Right lung (tissue), 5 donors: ENCODE data around the gene NOC2L. TPM values are rescaled to one million over a fixed set of nuclear protein-coding genes. Genes with fewer than 3 reads are reported as not detected.
A peak's percentile ranks its signal among the peaks of the same experiment; 100 is the strongest.
"Not testable (repeated sequence)": the region's sequence is repeated elsewhere in the genome, so short reads cannot be mapped to it uniquely, and the experiment has no call there.

Source experiments
- DNase-seq, 2 donors: peaks; one replicate each; pipeline ENCODE4 v3.0.0-alpha.2; 2013
- polyA plus RNA-seq, 5 donors: library from polyadenylated mRNA; unstranded; fragments of 120-200 nt; gene quantifications; one replicate each; pipeline versions ENCODE4 v1.2.1 to v1.2.3, GENCODE V29; 2013; ENCODE audit warnings: inconsistent platforms in 1 of 5, low replicate concordance in 1 of 5; ENCODE audit not compliant: insufficient read length in 5 of 5, insufficient read depth in 1 of 5

NOC2L gene
- polyA plus RNA-seq, 5 donors: 42.3 to 62.0 (median 55.2) TPM

DNA sequence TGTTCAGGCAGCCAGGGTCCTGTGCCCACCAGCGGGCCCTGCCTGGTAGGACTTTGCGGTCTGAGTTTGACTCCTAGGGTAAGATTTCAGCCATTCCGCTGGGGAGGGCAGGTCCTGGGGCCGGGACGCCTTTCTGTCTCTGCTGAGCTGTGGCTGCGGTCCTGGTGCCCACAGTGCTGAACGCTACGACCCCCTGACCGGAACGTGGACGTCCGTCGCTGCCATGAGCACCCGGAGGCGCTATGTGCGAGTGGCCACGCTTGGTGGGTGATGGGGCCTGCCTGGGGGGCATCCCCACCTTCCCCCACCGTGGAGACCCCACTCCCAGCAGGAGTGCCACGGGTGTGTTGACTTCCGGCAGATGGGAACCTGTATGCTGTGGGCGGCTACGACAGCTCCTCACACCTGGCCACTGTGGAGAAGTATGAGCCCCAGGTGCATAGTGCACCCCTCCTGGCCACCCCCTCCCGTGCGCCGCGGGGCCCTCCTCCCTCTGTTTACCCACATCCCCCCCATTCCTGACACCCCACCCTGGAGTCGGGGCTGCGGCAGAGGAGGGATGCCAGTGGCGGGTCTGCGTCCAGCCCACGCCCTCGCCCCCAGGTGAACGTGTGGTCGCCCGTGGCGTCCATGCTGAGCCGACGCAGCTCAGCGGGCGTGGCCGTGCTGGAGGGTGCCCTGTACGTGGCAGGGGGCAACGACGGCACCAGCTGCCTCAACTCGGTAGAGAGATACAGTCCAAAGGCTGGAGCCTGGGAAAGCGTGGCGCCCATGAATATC, 4.9 kb upstream of the NOC2L start:
- no peak for DNase-seq

DNA sequence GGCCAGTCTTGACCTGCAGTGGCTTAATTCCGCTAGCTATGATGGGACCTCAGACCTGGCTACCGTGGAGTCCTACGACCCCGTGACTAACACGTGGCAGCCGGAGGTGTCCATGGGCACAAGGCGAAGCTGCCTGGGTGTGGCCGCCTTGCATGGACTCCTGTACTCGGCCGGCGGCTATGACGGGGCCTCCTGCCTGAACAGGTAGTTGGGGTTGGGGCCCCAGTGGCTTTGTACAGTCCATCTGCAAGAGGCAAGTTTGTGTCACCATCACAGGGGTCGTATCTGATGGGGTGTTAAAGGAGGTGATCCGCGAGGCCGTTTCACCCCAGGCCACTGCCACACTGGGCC, 4.2 kb upstream of the NOC2L start:
- no peak for DNase-seq

DNA sequence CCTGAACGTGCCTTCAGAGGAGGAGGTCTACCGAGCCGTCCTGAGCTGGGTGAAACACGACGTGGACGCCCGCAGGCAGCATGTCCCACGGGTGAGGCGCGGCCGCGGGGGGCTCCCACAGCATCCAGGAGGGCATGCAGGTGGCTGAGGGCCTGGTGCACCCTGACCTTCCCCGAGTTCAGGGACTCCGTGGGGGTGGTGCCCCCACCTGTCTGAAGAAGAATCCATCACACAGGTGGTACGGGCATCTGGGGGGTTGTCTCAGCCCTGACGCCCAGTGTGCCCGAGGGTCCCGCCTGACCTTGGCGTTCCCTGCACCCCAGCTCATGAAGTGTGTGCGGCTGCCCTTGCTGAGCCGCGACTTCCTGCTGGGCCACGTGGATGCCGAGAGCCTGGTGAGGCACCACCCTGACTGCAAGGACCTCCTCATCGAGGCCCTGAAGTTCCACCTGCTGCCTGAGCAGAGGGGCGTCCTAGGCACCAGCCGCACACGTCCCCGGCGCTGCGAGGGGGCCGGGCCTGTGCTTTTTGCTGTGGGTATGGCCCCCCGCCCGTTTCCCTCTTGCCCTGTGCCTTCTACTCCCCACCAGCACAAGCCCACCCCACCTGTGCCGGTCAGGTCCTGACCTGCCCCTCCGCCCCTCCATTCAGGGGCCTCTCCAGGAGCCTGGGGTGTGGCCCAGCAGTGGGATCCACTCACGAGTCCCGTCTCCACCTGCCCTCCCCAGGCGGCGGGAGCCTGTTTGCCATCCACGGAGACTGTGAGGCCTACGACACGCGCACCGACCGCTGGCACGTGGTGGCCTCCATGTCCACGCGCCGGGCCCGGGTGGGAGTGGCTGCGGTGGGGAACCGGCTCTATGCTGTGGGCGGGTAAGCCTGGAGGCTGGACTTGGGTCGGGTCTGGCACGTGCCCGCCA, 3.6 kb upstream of the NOC2L start:
- DNase-seq: no peak

DNA sequence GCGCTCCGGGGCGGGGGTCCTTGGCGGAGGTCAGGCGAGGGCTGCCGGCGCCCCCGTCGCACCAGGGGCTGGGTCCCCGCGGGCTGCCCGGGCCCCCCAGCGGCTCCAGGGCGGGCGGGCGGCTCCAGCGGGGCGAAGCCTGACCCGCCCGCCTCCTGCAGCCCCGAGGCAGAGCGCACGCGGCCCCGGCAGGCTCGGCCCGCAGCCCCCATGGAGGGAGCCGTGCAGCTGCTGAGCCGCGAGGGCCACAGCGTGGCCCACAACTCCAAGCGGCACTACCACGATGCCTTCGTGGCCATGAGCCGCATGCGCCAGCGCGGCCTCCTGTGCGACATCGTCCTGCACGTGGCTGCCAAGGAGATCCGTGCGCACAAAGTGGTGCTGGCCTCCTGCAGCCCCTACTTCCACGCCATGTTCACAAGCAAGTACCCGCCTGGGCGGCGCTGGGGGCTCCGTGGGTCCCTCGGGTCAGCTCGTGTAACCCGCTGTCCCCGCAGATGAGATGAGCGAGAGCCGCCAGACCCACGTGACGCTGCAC, 2.1 kb upstream of the NOC2L start:
- no peak for DNase-seq

DNA sequence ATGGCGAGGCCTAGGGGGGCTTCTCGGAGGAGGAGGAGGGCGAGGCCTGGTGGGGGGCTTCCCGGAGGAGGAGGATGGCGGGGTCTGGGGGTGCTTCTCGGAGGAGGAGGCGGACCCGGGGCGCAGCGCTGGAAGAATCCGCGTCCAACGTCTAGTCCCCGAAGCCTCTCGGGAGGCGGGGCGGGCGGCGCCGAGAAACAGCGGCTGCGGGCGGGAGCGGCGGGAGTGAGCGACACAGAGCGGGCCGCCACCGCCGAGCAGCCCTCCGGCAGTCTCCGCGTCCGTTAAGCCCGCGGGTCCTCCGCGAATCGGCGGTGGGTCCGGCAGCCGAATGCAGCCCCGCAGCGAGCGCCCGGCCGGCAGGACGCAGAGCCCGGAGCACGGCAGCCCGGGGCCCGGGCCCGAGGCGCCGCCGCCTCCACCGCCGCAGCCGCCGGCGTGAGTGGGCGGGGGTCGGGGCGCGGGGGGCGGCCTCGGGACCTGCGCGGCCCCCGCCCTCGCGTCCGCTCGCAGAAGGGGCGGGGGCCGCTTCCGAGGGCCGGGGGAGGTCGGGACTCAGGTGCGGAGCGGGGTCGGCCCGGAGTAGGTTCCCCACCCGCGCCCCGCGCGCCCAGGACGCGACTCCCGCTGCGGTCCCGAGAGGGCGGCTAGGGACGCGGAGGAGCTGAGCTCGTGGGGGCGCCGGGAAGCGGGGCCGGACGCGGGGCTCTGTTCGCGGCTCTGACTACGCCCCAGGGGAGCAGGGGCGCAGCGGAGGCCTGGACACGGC, 1.5 kb upstream of the NOC2L start, which contains the start of gene KLHL17:
Gene KLHL17 (plus strand): TSS at position 222 of the 769 bp plus-strand sequence. CDS start 110 bp downstream, at position 332.
- peak in 1 of 2 donors; percentile 30 for DNase-seq

DNA sequence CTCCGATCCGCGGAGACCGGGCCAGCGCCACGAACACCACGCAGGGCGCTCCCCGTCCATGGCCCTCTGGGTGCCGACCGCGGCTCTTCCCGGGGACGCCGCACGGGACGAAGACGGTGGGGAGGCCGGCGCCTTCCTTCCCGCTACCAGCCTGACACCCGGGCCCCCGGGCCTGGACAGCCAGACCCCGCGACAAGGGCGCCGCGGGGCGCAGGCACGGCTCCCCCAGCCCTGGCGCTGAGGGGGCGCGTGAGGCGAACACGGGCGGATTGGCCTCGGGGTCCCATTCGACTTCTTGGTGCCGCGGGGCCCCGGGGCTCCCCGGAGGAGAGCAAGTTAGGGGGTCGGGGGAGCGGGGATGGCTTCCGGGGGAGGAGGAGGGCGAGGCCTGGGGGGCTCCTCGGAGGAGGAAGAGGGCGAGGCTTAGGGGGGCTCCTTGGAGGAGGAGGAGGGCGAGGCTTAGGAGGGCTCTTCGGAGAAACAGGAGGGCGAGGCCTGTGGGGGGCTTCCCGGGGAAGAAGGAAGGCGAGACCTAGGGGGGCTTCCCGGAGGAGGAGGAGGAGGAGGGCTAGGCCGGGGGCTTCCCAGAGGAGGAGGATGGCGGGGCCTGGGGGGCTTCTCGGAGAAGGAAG, 791 bp upstream of the NOC2L start:
- no peak for DNase-seq

DNA sequence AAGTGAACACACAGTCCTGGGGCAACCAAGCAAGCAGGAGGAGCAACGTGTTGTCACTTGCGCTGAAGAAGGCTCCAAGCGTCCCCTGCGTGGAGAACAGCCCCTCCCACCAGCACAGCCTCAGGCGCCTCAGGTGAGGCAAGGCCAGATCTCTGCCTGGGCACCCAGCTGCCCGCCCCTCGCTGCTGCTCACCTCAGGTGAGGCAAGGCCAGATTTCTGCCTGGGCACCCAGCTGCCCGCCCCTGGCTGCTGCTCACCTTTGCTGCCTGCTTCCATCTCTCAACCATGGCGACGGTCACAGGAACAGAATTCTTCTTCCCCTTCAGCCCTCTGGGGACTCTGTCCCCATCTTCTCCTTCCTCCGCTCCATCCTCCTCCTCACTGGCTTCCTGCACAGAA, 2.4 kb downstream of the NOC2L start:
- no peak for DNase-seq

DNA sequence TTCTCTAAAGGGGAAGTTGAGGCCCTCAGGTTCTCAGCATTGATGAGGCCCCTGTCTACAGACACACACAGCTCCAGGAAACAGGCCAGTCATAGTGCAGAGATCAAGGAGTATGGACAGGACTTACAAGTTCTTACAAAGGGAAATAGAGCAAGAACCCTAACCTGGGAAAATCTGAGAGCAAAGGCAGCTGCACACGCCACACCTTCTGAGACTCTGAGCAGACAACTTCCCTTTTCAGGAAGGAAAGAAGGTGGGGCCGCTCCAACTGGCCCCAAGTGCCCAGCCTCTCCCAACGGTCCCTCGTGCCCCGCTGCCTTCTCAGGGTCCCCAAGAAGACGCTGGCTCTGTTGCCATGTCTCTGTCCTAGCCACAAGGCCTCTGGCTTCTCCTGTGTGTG, 3.6 kb downstream of the NOC2L start:
- DNase-seq: no peak

DNA sequence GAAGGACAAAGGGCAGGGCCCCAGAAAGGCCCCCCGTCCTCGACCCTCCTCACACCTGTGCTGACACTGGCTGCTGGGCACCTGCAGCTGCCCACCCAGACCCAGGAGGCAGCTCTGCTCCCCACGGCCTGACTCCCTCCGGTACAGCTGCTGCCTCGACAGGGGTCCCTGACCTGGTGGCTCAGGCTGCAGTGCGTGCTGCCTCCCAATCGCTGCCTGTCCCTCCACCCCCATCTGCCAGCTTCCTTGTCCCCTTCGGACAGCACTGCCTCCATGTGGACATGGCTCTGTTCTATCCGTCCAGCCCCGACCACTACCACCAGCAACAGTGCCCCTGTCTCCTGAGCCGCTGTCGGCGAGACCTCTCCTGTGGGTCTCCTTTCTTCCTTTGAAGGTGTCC, 4.1 kb downstream of the NOC2L start:
- DNase-seq: no peak

DNA sequence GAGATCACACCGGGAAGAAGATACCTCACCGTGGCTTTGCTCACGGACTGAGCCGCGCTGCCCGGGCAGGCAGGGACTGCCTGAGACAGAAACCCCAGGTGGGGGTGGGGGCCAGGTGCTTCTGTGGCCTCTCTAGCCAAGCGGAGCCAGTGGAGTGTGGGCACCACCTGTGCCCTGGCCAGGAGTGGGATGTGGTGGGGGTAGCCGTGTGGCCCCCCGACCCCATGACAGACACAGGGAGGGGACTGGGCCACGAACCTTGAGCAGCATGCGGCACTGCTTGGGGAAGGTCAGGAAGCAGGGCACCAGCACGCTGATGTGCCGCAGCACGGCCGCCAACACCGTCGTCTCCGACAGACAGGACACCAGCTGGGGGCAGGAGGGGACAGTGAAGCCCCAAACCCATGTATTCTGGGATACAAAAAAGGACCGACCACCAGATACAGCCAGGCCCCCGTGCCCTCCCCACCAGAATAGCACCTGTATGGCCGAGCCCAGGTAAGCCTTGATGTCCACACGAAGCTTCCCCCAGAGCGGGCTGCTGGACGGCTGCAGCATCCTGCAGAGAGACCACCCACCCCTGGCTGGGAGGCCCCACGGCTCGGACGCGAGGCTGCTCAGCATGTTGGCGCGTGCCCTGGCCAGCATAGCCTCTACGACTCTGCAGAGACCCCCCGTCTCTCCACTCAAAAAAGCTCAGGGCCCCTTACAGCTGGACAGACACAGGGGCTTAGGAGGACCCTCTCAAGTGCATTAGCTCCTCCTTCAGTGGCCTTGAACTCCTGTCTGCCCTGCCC, 5.3 kb downstream of the NOC2L start:
- DNase-seq: no peak

DNA sequence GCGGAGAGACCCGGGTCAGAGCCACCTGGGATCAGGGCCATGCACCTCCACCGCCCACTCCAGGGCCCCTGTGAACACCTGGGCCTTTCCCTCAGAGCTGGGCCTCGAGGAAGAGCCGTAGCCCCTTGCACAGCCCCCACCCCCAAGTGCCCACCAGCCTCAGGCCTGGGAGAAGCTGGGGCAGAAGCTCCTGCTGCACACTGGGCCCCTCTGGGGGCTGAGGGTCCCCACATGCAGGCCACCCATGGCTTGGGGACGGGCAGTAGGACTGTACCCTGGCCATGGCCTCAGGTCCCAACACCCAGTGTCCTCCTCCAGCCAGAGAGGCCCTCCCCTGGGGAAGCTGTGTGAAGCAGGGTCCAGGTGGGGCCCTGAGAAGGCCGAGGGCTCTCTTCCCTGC, 6.5 kb downstream of the NOC2L start:
- DNase-seq: no peak

DNA sequence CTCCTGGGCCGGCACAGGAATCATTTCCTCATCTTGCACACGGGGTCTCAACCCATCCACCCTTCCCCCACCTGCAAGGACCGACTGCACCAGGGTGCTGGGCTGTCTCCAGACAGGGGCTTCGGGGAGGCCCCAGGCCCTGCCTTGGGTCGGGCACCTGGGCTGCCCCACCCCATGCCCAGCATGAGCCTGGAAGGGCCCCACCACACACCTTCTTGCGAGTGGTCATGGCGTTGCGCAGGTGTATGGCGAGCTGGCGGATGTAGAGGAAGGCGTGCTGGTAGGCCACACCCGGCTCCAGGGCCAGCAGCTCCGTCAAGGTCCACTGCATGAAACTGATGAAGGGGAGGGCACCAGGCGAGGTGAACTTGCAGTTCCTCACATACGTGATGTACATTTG, 6.9 kb downstream of the NOC2L start:
- DNase-seq: no peak

DNA sequence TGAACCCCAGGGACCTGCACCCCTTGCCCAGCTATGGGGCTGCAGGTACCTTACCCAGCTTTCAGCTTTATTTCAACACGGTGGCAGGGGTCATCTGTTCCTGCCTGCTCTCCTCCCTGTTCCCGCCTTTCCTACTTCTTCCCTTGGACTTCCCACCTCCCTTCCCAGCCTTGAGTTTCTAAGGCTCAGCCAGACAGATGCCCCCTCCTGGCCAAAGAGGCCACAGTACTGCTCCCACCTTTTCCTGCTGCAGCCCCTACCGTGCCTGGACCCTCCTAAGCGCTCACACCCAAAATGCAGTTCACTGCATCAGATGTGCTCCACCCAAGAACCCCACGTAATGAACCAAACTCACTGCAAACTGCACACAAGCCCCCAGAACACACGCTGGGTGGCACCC, 7.7 kb downstream of the NOC2L start:
- DNase-seq: no peak

DNA sequence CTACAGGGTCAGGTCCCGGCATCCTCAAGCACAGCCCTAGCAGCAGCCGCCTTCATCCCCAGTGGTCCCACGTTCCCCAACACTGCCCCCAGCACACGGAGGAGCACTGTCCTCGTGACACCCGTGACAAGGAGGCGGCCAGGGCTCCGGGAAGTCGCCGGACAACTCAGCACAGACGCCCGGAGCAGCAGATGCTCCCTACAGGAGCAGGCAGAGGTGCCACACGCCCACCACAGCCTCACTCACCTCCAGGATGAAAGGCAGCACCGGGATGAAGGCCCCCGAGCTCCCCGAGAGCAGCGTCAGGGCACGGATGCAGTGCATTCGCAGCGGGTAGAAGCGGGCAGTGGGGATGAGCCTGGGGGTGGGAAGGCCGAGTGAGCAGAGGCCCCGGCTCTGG, 8.2 kb downstream of the NOC2L start:
- no peak for DNase-seq

DNA sequence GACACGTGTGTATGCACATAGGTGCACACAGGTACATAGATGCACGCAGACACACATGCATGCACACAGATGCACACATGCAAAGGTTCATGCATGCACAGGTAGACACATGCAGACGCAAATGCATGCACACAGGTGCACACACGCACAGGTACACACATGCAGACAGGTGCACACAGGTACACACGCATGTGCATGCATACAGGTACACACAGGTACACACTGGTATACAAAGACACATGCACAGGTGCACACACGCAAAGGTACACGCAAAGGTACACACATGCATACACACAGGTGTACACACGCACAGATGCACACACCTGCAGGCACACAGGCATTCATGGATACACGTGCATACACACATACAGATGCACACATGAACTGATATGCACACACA, 8.8 kb downstream of the NOC2L start:
- DNase-seq: no peak

DNA sequence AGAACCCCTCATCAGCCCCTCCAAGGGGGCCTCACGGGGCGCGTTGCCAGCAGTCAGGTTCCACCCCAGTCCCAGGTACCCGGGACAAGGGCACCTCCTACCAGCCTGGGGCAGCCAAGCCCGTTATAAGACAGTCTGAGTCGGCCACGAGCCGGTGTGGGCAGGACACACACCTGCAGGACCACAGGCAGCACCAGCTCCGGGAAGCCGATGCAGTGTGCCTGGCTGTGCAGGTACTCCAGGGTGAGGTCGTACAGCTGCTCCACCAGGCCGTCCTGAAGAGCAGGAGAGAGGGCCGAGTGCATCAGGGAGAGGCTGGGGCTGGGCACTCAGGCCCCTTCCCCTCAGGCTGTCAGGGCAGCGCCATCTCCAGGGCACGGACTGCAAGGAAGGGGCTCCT, 11.1 kb downstream of the NOC2L start:
- DNase-seq: no peak

DNA sequence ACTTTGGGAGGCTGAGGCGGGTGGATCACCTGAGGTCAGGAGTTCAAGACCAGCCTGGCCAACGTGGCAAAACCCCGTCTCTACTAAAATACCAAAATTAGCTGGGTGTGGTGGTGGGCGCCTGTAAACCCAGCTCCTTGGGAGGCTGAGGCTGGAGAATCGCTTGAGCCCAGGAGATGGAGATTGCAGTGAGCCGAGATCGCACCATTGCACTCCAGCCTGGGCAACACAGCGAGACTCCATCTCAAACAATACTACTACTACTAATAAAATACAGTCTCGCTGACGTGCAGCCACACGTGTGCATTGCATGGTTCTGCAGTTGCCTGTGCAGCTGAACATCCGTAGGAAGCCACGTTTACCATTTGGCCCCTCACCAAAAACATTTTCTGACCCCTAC, 12.2 kb downstream of the NOC2L start:
- not testable (repeated sequence) for DNase-seq

DNA sequence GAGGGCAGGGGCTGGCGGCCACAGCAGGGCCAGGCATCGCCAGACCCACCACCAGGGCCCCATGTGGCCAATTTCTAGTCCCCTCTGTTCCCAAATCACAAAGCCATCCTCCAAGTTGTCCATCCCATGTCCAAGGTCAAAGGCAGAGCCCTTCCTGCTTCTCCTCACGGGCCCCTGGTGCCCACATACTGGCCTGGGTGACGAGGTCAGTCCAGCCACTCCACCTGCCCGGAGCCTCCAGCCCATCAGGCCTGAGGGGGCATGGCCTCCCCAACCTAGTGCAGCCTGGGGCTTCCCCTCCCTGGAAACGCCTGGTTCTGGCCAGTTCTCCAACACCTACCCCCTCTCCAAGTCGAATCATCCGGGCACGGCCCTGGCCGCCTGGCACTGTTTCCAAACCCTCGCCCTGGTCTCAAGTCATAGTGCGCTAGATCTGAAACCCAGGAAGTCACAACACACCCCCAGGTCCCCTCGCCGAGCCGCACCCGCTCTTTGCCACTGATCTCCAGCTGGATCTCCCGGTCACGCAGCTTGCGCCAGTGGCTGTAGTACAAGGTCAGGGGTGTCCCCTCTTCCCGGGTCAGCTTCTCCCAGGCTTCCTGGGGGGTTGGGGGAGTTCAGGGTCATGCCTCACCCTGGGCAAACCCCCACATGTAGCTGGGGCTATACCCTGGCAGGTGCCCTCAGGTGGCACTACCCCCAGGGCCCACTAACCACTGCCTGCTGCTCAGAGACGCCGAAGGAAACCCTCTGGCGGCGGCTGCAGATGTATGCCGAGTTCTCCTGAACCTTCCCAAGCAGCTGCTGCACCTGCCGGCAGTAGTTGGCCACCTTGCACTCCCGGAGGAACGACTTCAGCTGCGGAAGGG, 13.1 kb downstream of the NOC2L start:
- no peak for DNase-seq
